Measurements from ENCODE around the gene LRRTM4. TPM values are rescaled to one million over a fixed set of nuclear protein-coding genes. Genes with fewer than 3 reads are reported as not detected.

Gene LRRTM4
- total RNA-seq, 2 donors from 2014 or later, result not detected

GRCh38 chr2:76977846-76978727 is 544.1 kb downstream of the LRRTM4 start:
- Mint-ChIP-seq H3K4me1 (no peaks in the 10 kb centered on the region), H3K4me3 (no peak overlapping the region), H3K27me3 (no peaks in the 10 kb centered on the region), H3K27ac (no peak overlapping the region), H3K36me3 (ENCODE audit: low read depth) (no peaks in the 10 kb centered on the region), H3K9me3 (peaks cover 3% of the 10 kb centered on the region)
- ATAC-seq (replicated peaks), result no peak

- no peaks in the 10 kb centered on the region for H3K36me3 Mint-ChIP-seq (ENCODE audit: low read depth)
- no peak overlapping the region for H3K27ac Mint-ChIP-seq
- H3K4me1 Mint-ChIP-seq, result no peaks in the 10 kb centered on the region
- no peaks in the 10 kb centered on the region for H3K27me3 Mint-ChIP-seq
- no peak overlapping the region for H3K4me3 Mint-ChIP-seq
- no peak for ATAC-seq (replicated peaks)
- peaks cover 3% of the 10 kb centered on the region for H3K9me3 Mint-ChIP-seq
These were observed 546.4 kb downstream of the LRRTM4 start for GRCh38 chr2:76975752-76976151.

- H3K27ac Mint-ChIP-seq, result no peak overlapping the region
- no peaks in the 10 kb centered on the region for H3K4me1 Mint-ChIP-seq
- no peaks in the 10 kb centered on the region for H3K9me3 Mint-ChIP-seq
- H3K4me3 Mint-ChIP-seq, result no peak overlapping the region
- no peaks in the 10 kb centered on the region for H3K36me3 Mint-ChIP-seq (ENCODE audit: low read depth)
- H3K27me3 Mint-ChIP-seq, result no peaks in the 10 kb centered on the region
- no peak for ATAC-seq (replicated peaks)
These were observed 548.6 kb downstream of the LRRTM4 start for GRCh38 chr2:76973610-76974009.

GRCh38 chr2:76965772-76966171 is 556.4 kb downstream of the LRRTM4 start:
- Mint-ChIP-seq H3K4me3 (no peak overlapping the region), H3K27ac (no peak overlapping the region), H3K4me1 (no peaks in the 10 kb centered on the region), H3K9me3 (peaks cover 19% of the 10 kb centered on the region), H3K36me3 (ENCODE audit: low read depth) (no peaks in the 10 kb centered on the region), H3K27me3 (no peaks in the 10 kb centered on the region)
- no peak for ATAC-seq (replicated peaks)

- H3K36me3 Mint-ChIP-seq (ENCODE audit: low read depth), result no peaks in the 10 kb centered on the region
- H3K27ac Mint-ChIP-seq, result no peak overlapping the region
- ATAC-seq (replicated peaks), result no peak
- no peaks in the 10 kb centered on the region for H3K27me3 Mint-ChIP-seq
- H3K4me3 Mint-ChIP-seq, result no peak overlapping the region
- H3K4me1 Mint-ChIP-seq, result no peaks in the 10 kb centered on the region
- peaks cover 19% of the 10 kb centered on the region for H3K9me3 Mint-ChIP-seq
These were observed 563.4 kb downstream of the LRRTM4 start for GRCh38 chr2:76958749-76959148.

- H3K36me3 Mint-ChIP-seq (ENCODE audit: low read depth), result no peaks in the 10 kb centered on the region
- ATAC-seq (replicated peaks), result no peak
- H3K4me3 Mint-ChIP-seq, result no peak overlapping the region
- H3K4me1 Mint-ChIP-seq, result no peaks in the 10 kb centered on the region
- H3K27me3 Mint-ChIP-seq, result no peaks in the 10 kb centered on the region
- H3K27ac Mint-ChIP-seq, result no peak overlapping the region
- peaks cover 30% of the 10 kb centered on the region for H3K9me3 Mint-ChIP-seq
These were observed 568.3 kb downstream of the LRRTM4 start for GRCh38 chr2:76953733-76954347.

- H3K4me1 Mint-ChIP-seq, result no peaks in the 10 kb centered on the region
- no peak overlapping the region for H3K4me3 Mint-ChIP-seq
- H3K27ac Mint-ChIP-seq, result no peak overlapping the region
- no peaks in the 10 kb centered on the region for H3K36me3 Mint-ChIP-seq (ENCODE audit: low read depth)
- ATAC-seq (replicated peaks), result no peak
- no peaks in the 10 kb centered on the region for H3K27me3 Mint-ChIP-seq
- peaks cover 24% of the 10 kb centered on the region for H3K9me3 Mint-ChIP-seq
These were observed 575.5 kb downstream of the LRRTM4 start for GRCh38 chr2:76946631-76947145.

GRCh38 chr2:76940559-76940958 is 581.6 kb downstream of the LRRTM4 start:
- Mint-ChIP-seq H3K4me3 (no peak overlapping the region), H3K36me3 (ENCODE audit: low read depth) (no peaks in the 10 kb centered on the region), H3K4me1 (no peaks in the 10 kb centered on the region), H3K9me3 (peaks cover 15% of the 10 kb centered on the region), H3K27ac (no peak overlapping the region), H3K27me3 (no peaks in the 10 kb centered on the region)
- no peak for ATAC-seq (replicated peaks)

- Mint-ChIP-seq H3K27me3 (no peaks in the 10 kb centered on the region), H3K4me3 (no peak overlapping the region), H3K9me3 (no peaks in the 10 kb centered on the region), H3K36me3 (ENCODE audit: low read depth) (no peaks in the 10 kb centered on the region), H3K27ac (no peak overlapping the region), H3K4me1 (no peaks in the 10 kb centered on the region)
- ATAC-seq (replicated peaks), result no peak
These were observed 584.0 kb downstream of the LRRTM4 start for GRCh38 chr2:76938153-76938552.

- H3K4me1 Mint-ChIP-seq, result no peaks in the 10 kb centered on the region
- no peak for ATAC-seq (replicated peaks)
- H3K4me3 Mint-ChIP-seq, result no peak overlapping the region
- H3K36me3 Mint-ChIP-seq (ENCODE audit: low read depth), result no peaks in the 10 kb centered on the region
- H3K9me3 Mint-ChIP-seq, result peaks cover 7% of the 10 kb centered on the region
- H3K27me3 Mint-ChIP-seq, result no peaks in the 10 kb centered on the region
- no peak overlapping the region for H3K27ac Mint-ChIP-seq
These were observed 589.6 kb downstream of the LRRTM4 start for GRCh38 chr2:76932550-76932949.

- ATAC-seq (replicated peaks), result no peak
- no peak overlapping the region for H3K27ac Mint-ChIP-seq
- H3K9me3 Mint-ChIP-seq, result peaks cover 7% of the 10 kb centered on the region
- H3K27me3 Mint-ChIP-seq, result no peaks in the 10 kb centered on the region
- no peaks in the 10 kb centered on the region for H3K36me3 Mint-ChIP-seq (ENCODE audit: low read depth)
- no peak overlapping the region for H3K4me3 Mint-ChIP-seq
- H3K4me1 Mint-ChIP-seq, result no peaks in the 10 kb centered on the region
These were observed 592.0 kb downstream of the LRRTM4 start for GRCh38 chr2:76930056-76930744.

- Mint-ChIP-seq H3K27ac (no peak overlapping the region), H3K27me3 (no peaks in the 10 kb centered on the region), H3K36me3 (ENCODE audit: low read depth) (no peaks in the 10 kb centered on the region), H3K4me3 (no peak overlapping the region), H3K4me1 (no peaks in the 10 kb centered on the region), H3K9me3 (peaks cover 7% of the 10 kb centered on the region)
- no peak for ATAC-seq (replicated peaks)
These were observed 594.1 kb downstream of the LRRTM4 start for GRCh38 chr2:76928026-76928425.

GRCh38 chr2:76921006-76921405 is 601.2 kb downstream of the LRRTM4 start:
- Mint-ChIP-seq H3K9me3 (peaks cover 19% of the 10 kb centered on the region), H3K4me3 (no peak overlapping the region), H3K27ac (no peak overlapping the region), H3K27me3 (no peaks in the 10 kb centered on the region), H3K4me1 (no peaks in the 10 kb centered on the region), H3K36me3 (ENCODE audit: low read depth) (no peaks in the 10 kb centered on the region)
- ATAC-seq (replicated peaks), result no peak

GRCh38 chr2:76895469-76895868 is 626.7 kb downstream of the LRRTM4 start:
- no peak for ATAC-seq (replicated peaks)
- no peak overlapping the region for H3K27ac Mint-ChIP-seq

More at GRCh38 chr2:76895469-76895868, 626.7 kb downstream of the LRRTM4 start:
- Mint-ChIP-seq H3K4me1 (no peaks in the 10 kb centered on the region), H3K9me3 (peaks cover 19% of the 10 kb centered on the region), H3K4me3 (no peak overlapping the region), H3K27me3 (no peaks in the 10 kb centered on the region), H3K36me3 (ENCODE audit: low read depth) (no peaks in the 10 kb centered on the region)
